WTC11 (cell line): ENCODE results near the gene FFAR3. TPM values are rescaled to one million over a fixed set of nuclear protein-coding genes. Genes with fewer than 3 reads are reported as not detected.

Source experiments
- ATAC-seq: fragments of 200-7000 bp; cut with Tn5 transposase; 2 replicates; pipeline ENCODE4 v1.10.0; 2021; ENCODE audit warnings: mild to moderate bottlenecking, moderate library complexity
- CTCF ChIA-PET: fragments of 300-600 bp; sonication (Branson Sonifier 250); formaldehyde crosslinking; loops from one replicate; lab custom pipeline; 2021; ENCODE audit warnings: antibody characterized with exemption; lab: Charles Lee
- POLR2A ChIA-PET: fragments of 350-600 bp; sonication (Branson Sonifier 250); formaldehyde crosslinking; loops from one replicate; lab custom pipeline; 2021; ENCODE audit warnings: antibody characterized with exemption; lab: Charles Lee
- DNase-seq: peaks from one replicate; pipeline ENCODE4 v3.0.0; 2021; ENCODE audit warnings: low spot score
- H3K27ac Mint-ChIP-seq: 2 replicates; pipeline ENCODE4 v1.8.0; 2021; ENCODE audit warnings: mixed read lengths
- H3K27me3 Mint-ChIP-seq: 2 replicates; pipeline ENCODE4 v1.8.0; 2021; ENCODE audit warnings: low read depth, mild to moderate bottlenecking, moderate library complexity, mixed read lengths
- H3K36me3 Mint-ChIP-seq: 2 replicates; pipeline ENCODE4 v1.8.0; 2021; ENCODE audit warnings: mixed read lengths
- H3K4me1 Mint-ChIP-seq: 2 replicates; pipeline ENCODE4 v1.8.0; 2022; ENCODE audit warnings: mixed read lengths
- H3K4me3 Mint-ChIP-seq: 2 replicates; pipeline ENCODE4 v1.8.0; 2021; ENCODE audit warnings: mild to moderate bottlenecking, moderate library complexity, mixed read lengths
- H3K9me3 Mint-ChIP-seq: 2 replicates; pipeline ENCODE4 v1.8.0; 2021; ENCODE audit warnings: mixed read lengths
- ATF1 ChIP-seq: sonication (generic); formaldehyde crosslinking; IDR thresholded peaks from 2 replicates; pipeline ENCODE4 v1.8.1; 2023; ENCODE audit warnings: mild to moderate bottlenecking, moderate library complexity, missing genetic modification reagents
- CBFB ChIP-seq: sonication (generic); formaldehyde crosslinking; IDR thresholded peaks from 2 replicates; pipeline ENCODE4 v1.8.1; 2022; ENCODE audit warnings: mild to moderate bottlenecking, low read depth, missing genetic modification reagents
- CREB1 ChIP-seq: sonication (generic); formaldehyde crosslinking; IDR thresholded peaks from 2 replicates; pipeline ENCODE4 v1.8.0; 2023; ENCODE audit warnings: mild to moderate bottlenecking, missing genetic modification reagents
- CTCF ChIP-seq: fragments of 200-600 bp; IDR thresholded peaks from 2 replicates; pipeline ENCODE4 v1.8.0; 2022; ENCODE audit warnings: antibody characterized with exemption
- E2F4 ChIP-seq: sonication (generic); formaldehyde crosslinking; IDR thresholded peaks from 2 replicates; pipeline ENCODE4 v1.8.1; 2022; ENCODE audit warnings: low read depth, mild to moderate bottlenecking, moderate library complexity, missing genetic modification reagents, borderline replicate concordance
- FOXP4 ChIP-seq: sonication (generic); formaldehyde crosslinking; IDR thresholded peaks from 2 replicates; pipeline ENCODE4 v1.8.0; 2022; ENCODE audit warnings: mild to moderate bottlenecking, missing genetic modification reagents
- HMGXB4 ChIP-seq: sonication (generic); formaldehyde crosslinking; IDR thresholded peaks from 2 replicates; pipeline ENCODE4 v1.8.1; 2023; ENCODE audit warnings: mild to moderate bottlenecking, moderate library complexity, missing genetic modification reagents
- JAZF1 ChIP-seq: fragments of 250-450 bp; sonication (Bioruptor Pico); IDR thresholded peaks from 2 replicates; pipeline ENCODE4 v1.9.0; 2021; ENCODE audit warnings: moderate library complexity, mild to moderate bottlenecking, inconsistent platforms
- JUN ChIP-seq: sonication (generic); formaldehyde crosslinking; IDR thresholded peaks from 2 replicates; pipeline ENCODE4 v1.8.0; 2023; ENCODE audit warnings: mild to moderate bottlenecking, missing genetic modification reagents
- MLX ChIP-seq: sonication (generic); formaldehyde crosslinking; IDR thresholded peaks from 2 replicates; pipeline ENCODE4 v1.8.1; 2023; ENCODE audit warnings: mild to moderate bottlenecking, missing genetic modification reagents, moderate library complexity
- MYBL2 ChIP-seq: sonication (generic); formaldehyde crosslinking; IDR thresholded peaks from 2 replicates; pipeline ENCODE4 v1.8.1; 2023; ENCODE audit warnings: mild to moderate bottlenecking, moderate library complexity, missing genetic modification reagents
- NR1H2 ChIP-seq: sonication (generic); formaldehyde crosslinking; IDR thresholded peaks from 2 replicates; pipeline ENCODE4 v1.9.0; 2021; ENCODE audit warnings: mild to moderate bottlenecking, moderate library complexity, missing genetic modification reagents
- RELA ChIP-seq: sonication (generic); formaldehyde crosslinking; IDR thresholded peaks from 2 replicates; pipeline ENCODE4 v1.8.1; 2022; ENCODE audit warnings: missing genetic modification reagents, mild to moderate bottlenecking, borderline replicate concordance
- SMAD3 ChIP-seq: sonication (generic); formaldehyde crosslinking; IDR thresholded peaks from 2 replicates; pipeline ENCODE4 v1.8.0; 2022; ENCODE audit warnings: missing genetic modification reagents, mild to moderate bottlenecking, borderline replicate concordance
- TCF7 ChIP-seq: sonication (generic); formaldehyde crosslinking; IDR thresholded peaks from 2 replicates; pipeline ENCODE4 v1.8.0; 2022; ENCODE audit warnings: mild to moderate bottlenecking, low read depth, missing genetic modification reagents, moderate library complexity
- ZNF232 ChIP-seq: sonication (generic); formaldehyde crosslinking; IDR thresholded peaks from 2 replicates; pipeline ENCODE4 v1.8.0; 2022; ENCODE audit warnings: mild to moderate bottlenecking, missing genetic modification reagents
- ZNF425 ChIP-seq: fragments of 250-450 bp; sonication (Bioruptor Pico); conservative IDR thresholded peaks from 2 replicates; pipeline ENCODE4 v1.9.0; 2021; ENCODE audit warnings: mild to moderate bottlenecking
- ZNF532 ChIP-seq: fragments of 250-450 bp; sonication (Bioruptor Pico); IDR thresholded peaks from 2 replicates; pipeline ENCODE4 v1.9.0; 2021; ENCODE audit warnings: mild to moderate bottlenecking, borderline replicate concordance
- ZNF671 ChIP-seq: fragments of 250-450 bp; sonication (Bioruptor Pico); IDR thresholded peaks from 2 replicates; pipeline ENCODE4 v1.8.0; 2021; ENCODE audit warnings: mild to moderate bottlenecking
- total RNA-seq: library from RNA; stranded (reverse); gene quantifications from 3 replicates; pipeline ENCODE4 v1.2.3, GENCODE V29; 2021

Gene FFAR3
- total RNA-seq, 1 experiment from 2014 or later = not detected

GRCh38 chr19:35369522-35369921 is 11.3 kb downstream of the FFAR3 start:
- ATAC-seq (no peak), DNase-seq (no peak)
- Mint-ChIP-seq H3K27me3 (peaks cover 7% of the 10 kb centered on the region), H3K36me3 (no peaks in the 10 kb centered on the region), H3K9me3 (peaks cover 15% of the 10 kb centered on the region), H3K4me3 (no peak overlapping the region), H3K27ac (no peak overlapping the region), H3K4me1 (no peaks in the 10 kb centered on the region)
- no peak for TF ChIP-seq CTCF
- TF ChIP-seq TCF7 (CRISPR knock-in tag) = no peak
- no peak for TF ChIP-seq ATF1
- TF ChIP-seq JAZF1 (CRISPR knock-in tag) = no peak
- ChIA-PET POLR2A (no interaction called here), CTCF (no interaction called here)

GRCh38 chr19:35370722-35371121 is 12.5 kb downstream of the FFAR3 start, which contains the start of gene GPR42:
Gene GPR42 (plus strand): TSS chr19:35371068. CDS start chr19:35371360, 292 bp downstream.
- Mint-ChIP-seq H3K36me3 (no peaks in the 10 kb centered on the region), H3K27me3 (peaks cover 7% of the 10 kb centered on the region), H3K9me3 (peaks cover 19% of the 10 kb centered on the region), H3K4me1 (peaks cover under 1% of the 10 kb centered on the region; the same call in 1 of the 2 replicates)
- DNase-seq = no peak
- TF ChIP-seq CREB1 (CRISPR knock-in tag) (no peak), ZNF671 (no peak), JUN (no peak), MYBL2 (CRISPR knock-in tag) (no peak), ZNF532 (CRISPR knock-in tag) (no peak)
- TF ChIP-seq, all 79 proteins: peak for 0
- CTCF ChIA-PET = no interaction called here
- ATAC-seq = no peak
- no peak within 1 kb of the TSS for H3K27ac Mint-ChIP-seq
- no peak within 1 kb of the TSS for H3K4me3 Mint-ChIP-seq
- POLR2A ChIA-PET = no interaction called here

- no peak overlapping the region for H3K27ac Mint-ChIP-seq
- H3K4me1 Mint-ChIP-seq = peaks cover 10% of the 10 kb centered on the region
- H3K4me3 Mint-ChIP-seq = no peak overlapping the region
- H3K36me3 Mint-ChIP-seq = no peaks in the 10 kb centered on the region
- DNase-seq = no peak
- peaks cover 30% of the 10 kb centered on the region for H3K9me3 Mint-ChIP-seq
- peaks cover 3% of the 10 kb centered on the region for H3K27me3 Mint-ChIP-seq
- POLR2A ChIA-PET = no interaction called here
- CTCF ChIA-PET = no interaction called here
- ATAC-seq = no peak
- no peak for TF ChIP-seq MLX (CRISPR knock-in tag)
- TF ChIP-seq NR1H2 (CRISPR knock-in tag) = no peak
- TF ChIP-seq HMGXB4 (CRISPR knock-in tag) = no peak
- TF ChIP-seq RELA (CRISPR knock-in tag) = no peak
- TF ChIP-seq ZNF232 (CRISPR knock-in tag) = no peak
- TF ChIP-seq E2F4 (CRISPR knock-in tag) = no peak
- no peak for TF ChIP-seq SMAD3 (CRISPR knock-in tag)
- TF ChIP-seq FOXP4 (CRISPR knock-in tag) = no peak
- TF ChIP-seq ZNF425 = no peak
- TF ChIP-seq CBFB (CRISPR knock-in tag) = no peak
These were observed 15.2 kb downstream of the FFAR3 start for GRCh38 chr19:35373492-35373891.
